ENCODE measurements around the gene PICALM. TPM values are rescaled to one million over a fixed set of nuclear protein-coding genes. Genes with fewer than 3 reads are reported as not detected.
"Not testable (repeated sequence)": the region's sequence is repeated elsewhere in the genome, so short reads cannot be mapped to it uniquely, and the experiment has no call there.

PICALM gene
- total RNA-seq (2014; rRNA removed; shearing (Covaris generic); ENCODE audit: low replicate concordance) = 52.2 and 116 TPM in 2 replicates

- in situ Hi-C loops (cut with HindIII; ENCODE audit: low pct_unique_long_range_greater_than_20kb, low sequenced_read_pairs) = no loop called here
- DNase-seq (ENCODE audit: low read depth) = peak; percentile 99
Observed at GRCh38 chr11:86068951-86069407, at the start of gene PICALM. Gene PICALM, minus strand, starts transcription at chr11:86069084. Its CDS starts 304 bp downstream, at chr11:86068780.

GRCh38 chr11:86118253-86118652 is 49.4 kb upstream of the PICALM start:
- no peak for DNase-seq (ENCODE audit: low read depth)
- in situ Hi-C loops (cut with HindIII; ENCODE audit: low pct_unique_long_range_greater_than_20kb, low sequenced_read_pairs) = no loop called here

- in situ Hi-C loops (cut with HindIII; ENCODE audit: low pct_unique_long_range_greater_than_20kb, low sequenced_read_pairs) = no loop called here
- no peak for DNase-seq (ENCODE audit: low read depth)
Observed at GRCh38 chr11:86117712-86118063, 48.8 kb upstream of the PICALM start.

- DNase-seq (ENCODE audit: low read depth) = peak; percentile 71
- in situ Hi-C loops (cut with HindIII; ENCODE audit: low pct_unique_long_range_greater_than_20kb, low sequenced_read_pairs) = no loop called here
Observed at GRCh38 chr11:86117001-86117711, 48.3 kb upstream of the PICALM start.

GRCh38 chr11:86116386-86116726 is 47.5 kb upstream of the PICALM start:
- DNase-seq (ENCODE audit: low read depth) = peak; percentile 96
- in situ Hi-C loops (cut with HindIII; ENCODE audit: low pct_unique_long_range_greater_than_20kb, low sequenced_read_pairs) = no loop called here

GRCh38 chr11:86115542-86116385 is 46.9 kb upstream of the PICALM start:
- in situ Hi-C loops (cut with HindIII; ENCODE audit: low pct_unique_long_range_greater_than_20kb, low sequenced_read_pairs) = no loop called here
- DNase-seq (ENCODE audit: low read depth) = peak; percentile 86

GRCh38 chr11:86108890-86109638 is 40.2 kb upstream of the PICALM start:
- in situ Hi-C loops (cut with HindIII; ENCODE audit: low pct_unique_long_range_greater_than_20kb, low sequenced_read_pairs) = no loop called here
- DNase-seq (ENCODE audit: low read depth) = no peak

- in situ Hi-C loops (cut with HindIII; ENCODE audit: low pct_unique_long_range_greater_than_20kb, low sequenced_read_pairs) = no loop called here
- no peak for DNase-seq (ENCODE audit: low read depth)
Observed at GRCh38 chr11:86108191-86108590, 39.3 kb upstream of the PICALM start.

GRCh38 chr11:86106916-86107315 is 38.0 kb upstream of the PICALM start:
- in situ Hi-C loops (cut with HindIII; ENCODE audit: low pct_unique_long_range_greater_than_20kb, low sequenced_read_pairs) = no loop called here
- DNase-seq (ENCODE audit: low read depth) = no peak

- DNase-seq (ENCODE audit: low read depth); in situ Hi-C loops (cut with HindIII; ENCODE audit: low pct_unique_long_range_greater_than_20kb, low sequenced_read_pairs): not testable (repeated sequence)
Observed at GRCh38 chr11:86106031-86106430, 37.1 kb upstream of the PICALM start.

GRCh38 chr11:86105601-86106000 is 36.7 kb upstream of the PICALM start:
- in situ Hi-C loops (cut with HindIII; ENCODE audit: low pct_unique_long_range_greater_than_20kb, low sequenced_read_pairs); DNase-seq (ENCODE audit: low read depth): not testable (repeated sequence)

GRCh38 chr11:86103808-86104207 is 34.9 kb upstream of the PICALM start:
- in situ Hi-C loops (cut with HindIII; ENCODE audit: low pct_unique_long_range_greater_than_20kb, low sequenced_read_pairs) = no loop called here
- no peak for DNase-seq (ENCODE audit: low read depth)

GRCh38 chr11:86101941-86102407 is 33.1 kb upstream of the PICALM start:
- in situ Hi-C loops (cut with HindIII; ENCODE audit: low pct_unique_long_range_greater_than_20kb, low sequenced_read_pairs) = no loop called here
- DNase-seq (ENCODE audit: low read depth) = peak; percentile 38

GRCh38 chr11:86101493-86101892 is 32.6 kb upstream of the PICALM start:
- DNase-seq (ENCODE audit: low read depth) = no peak
- in situ Hi-C loops (cut with HindIII; ENCODE audit: low pct_unique_long_range_greater_than_20kb, low sequenced_read_pairs) = no loop called here

GRCh38 chr11:86099874-86100273 is 31.0 kb upstream of the PICALM start:
- DNase-seq (ENCODE audit: low read depth) = no peak
- in situ Hi-C loops (cut with HindIII; ENCODE audit: low pct_unique_long_range_greater_than_20kb, low sequenced_read_pairs) = no loop called here

GRCh38 chr11:86097980-86098379 is 29.1 kb upstream of the PICALM start:
- in situ Hi-C loops (cut with HindIII; ENCODE audit: low pct_unique_long_range_greater_than_20kb, low sequenced_read_pairs) = no loop called here
- no peak for DNase-seq (ENCODE audit: low read depth)

- DNase-seq (ENCODE audit: low read depth) = no peak
- in situ Hi-C loops (cut with HindIII; ENCODE audit: low pct_unique_long_range_greater_than_20kb, low sequenced_read_pairs) = no loop called here
Observed at GRCh38 chr11:86091566-86091965, 22.7 kb upstream of the PICALM start.

- no peak for DNase-seq (ENCODE audit: low read depth)
- in situ Hi-C loops (cut with HindIII; ENCODE audit: low pct_unique_long_range_greater_than_20kb, low sequenced_read_pairs) = no loop called here
Observed at GRCh38 chr11:86091086-86091485, 22.2 kb upstream of the PICALM start.

GRCh38 chr11:86089659-86090058 is 20.8 kb upstream of the PICALM start:
- in situ Hi-C loops (cut with HindIII; ENCODE audit: low pct_unique_long_range_greater_than_20kb, low sequenced_read_pairs) = no loop called here
- no peak for DNase-seq (ENCODE audit: low read depth)
